H1 (cell line): ENCODE data around the gene ZC3HAV1. TPM values are rescaled to one million over a fixed set of nuclear protein-coding genes. Genes with fewer than 3 reads are reported as not detected.

ENCODE experiments used
- CTCF ChIA-PET: fragments of 300-600 bp; sonication (Branson Sonifier 250); formaldehyde crosslinking; loops from one replicate; lab custom pipeline; 2021; ENCODE audit not compliant: partially characterized antibody; lab: Charles Lee
- POLR2A ChIA-PET: fragments of 300-600 bp; sonication (Branson Sonifier 250); formaldehyde crosslinking; loops from one replicate; lab custom pipeline; 2021; ENCODE audit warnings: inconsistent platforms; ENCODE audit not compliant: partially characterized antibody; lab: Charles Lee
- DNase-seq, 2 experiments: peaks; one replicate each; pipeline versions ENCODE4 v3.0.0 to v3.0.0-alpha.2; 2010 to 2022; ENCODE audit warnings: low spot score in 2 of 2, low read depth in 1 of 2, mixed read lengths in 1 of 2
- FAIRE-seq: peaks from 2 replicates; lab custom pipeline; 2011; peaks lifted over from hg19 to GRCh38; lab: Jason Lieb, UNC
- H2AFZ ChIP-seq: 2 replicates; pipeline ENCODE4 v1.8.1; 2012; ENCODE audit warnings: low read length, inconsistent platforms
- H2AK5ac ChIP-seq: 2 replicates; pipeline ENCODE4 v1.6.1; 2013; ENCODE audit warnings: low read depth, low read length
- H2BK120ac ChIP-seq: replicated peaks from 2 replicates; pipeline ENCODE3; 2013; ENCODE audit warnings: low read depth, low read length, inconsistent platforms
- H2BK12ac ChIP-seq: 2 replicates; pipeline ENCODE4 v1.6.1; 2013; ENCODE audit warnings: low read depth, low read length
- H2BK15ac ChIP-seq: 2 replicates; pipeline ENCODE4 v1.6.1; 2013; ENCODE audit warnings: low read length
- H2BK20ac ChIP-seq: 2 replicates; pipeline ENCODE4 v1.6.1; 2013; ENCODE audit warnings: low read length
- H2BK5ac ChIP-seq: 2 replicates; pipeline ENCODE4 v1.6.1; 2013; ENCODE audit warnings: low read depth, low read length
- H3K14ac ChIP-seq: 2 replicates; pipeline ENCODE4 v1.6.1; 2013; ENCODE audit warnings: inconsistent platforms; ENCODE audit not compliant: insufficient read length
- H3K18ac ChIP-seq: 2 replicates; pipeline ENCODE4 v1.6.1; 2013; ENCODE audit warnings: low read length; ENCODE audit errors: extremely low read depth
- H3K23ac ChIP-seq: 2 replicates; pipeline ENCODE4 v1.6.1; 2013; ENCODE audit warnings: inconsistent platforms; ENCODE audit not compliant: insufficient read length
- H3K23me2 ChIP-seq: 2 replicates; pipeline ENCODE4 v1.6.1; 2013; ENCODE audit warnings: low read depth, low read length
- H3K27ac ChIP-seq: 2 replicates; pipeline ENCODE4 v1.6.1; 2011; ENCODE audit warnings: low read depth, low read length, inconsistent platforms
- H3K27me3 ChIP-seq, 4 experiments: replicated peaks in 1 of 4; 1 replicate in 1 of 4; 2 replicates in 3 of 4; pipeline versions ENCODE4 v1.6.1 to v1.8.1; 2011 to 2013; ENCODE audit warnings: low read length in 3 of 4, mild to moderate bottlenecking in 3 of 4, inconsistent platforms in 2 of 4, mixed read lengths in 2 of 4, moderate library complexity in 1 of 4; ENCODE audit not compliant: control insufficient read depth in 3 of 4, insufficient read depth in 3 of 4; ENCODE audit errors: extremely low read depth in 1 of 4
- H3K36me3 ChIP-seq, 4 experiments: 2 replicates each; pipeline versions ENCODE4 v1.6.1 to v1.8.1; 2011 to 2013; ENCODE audit warnings: mild to moderate bottlenecking in 4 of 4, low read length in 3 of 4, moderate library complexity in 2 of 4, control low read depth in 1 of 4, inconsistent platforms in 1 of 4; ENCODE audit not compliant: insufficient read depth in 4 of 4, control insufficient read depth in 2 of 4
- H3K4ac ChIP-seq: replicated peaks from 2 replicates; pipeline ENCODE3; 2013; ENCODE audit warnings: low read length, low read depth, mixed read lengths, inconsistent platforms; ENCODE audit not compliant: insufficient read length
- H3K4me1 ChIP-seq, 4 experiments: replicated peaks in 1 of 4; 1 replicate in 1 of 4; 2 replicates in 3 of 4; pipeline versions ENCODE4 v1.6.1 to v1.8.1; 2011 to 2013; ENCODE audit warnings: low read length in 3 of 4, inconsistent platforms in 2 of 4, mixed read lengths in 1 of 4; ENCODE audit not compliant: insufficient read depth in 4 of 4, control insufficient read depth in 3 of 4
- H3K4me2 ChIP-seq, 2 experiments: 2 replicates each; pipeline versions ENCODE4 v1.6.1 to v1.8.1; 2011 to 2013; ENCODE audit warnings: low read depth in 2 of 2, low read length in 2 of 2, control low read depth in 1 of 2, inconsistent platforms in 1 of 2, mild to moderate bottlenecking in 1 of 2; ENCODE audit not compliant: insufficient read depth in 1 of 2
- H3K4me3 ChIP-seq, 4 experiments: fragments of 200-600, 300-600 bp in 1 of 4; sonication (generic), shearing (Covaris generic), sonication (Bioruptor Twin) in 1 of 4; 2 replicates each; pipeline versions ENCODE4 v1.5.1 to v1.8.1; 2011 to 2016; ENCODE audit warnings: low read length in 4 of 4, low read depth in 3 of 4, control low read depth in 2 of 4, inconsistent platforms in 2 of 4, mild to moderate bottlenecking in 2 of 4, mixed read lengths in 1 of 4, moderate library complexity in 1 of 4; ENCODE audit not compliant: insufficient read depth in 2 of 4; ENCODE audit errors: extremely low read depth in 1 of 4
- H3K56ac ChIP-seq: replicated peaks from 2 replicates; pipeline ENCODE3; 2013; ENCODE audit warnings: low read depth, mild to moderate bottlenecking, mixed read lengths, low read length, inconsistent platforms; ENCODE audit not compliant: insufficient read length
- H3K79me1 ChIP-seq: 2 replicates; pipeline ENCODE4 v1.6.1; 2013; ENCODE audit warnings: low read depth, low read length, control low read depth
- H3K79me2 ChIP-seq, 2 experiments: 2 replicates each; pipeline versions ENCODE4 v1.6.1 to v1.8.1; 2012 to 2013; ENCODE audit warnings: low read length in 2 of 2, mild to moderate bottlenecking in 2 of 2, inconsistent platforms in 1 of 2; ENCODE audit not compliant: insufficient read depth in 2 of 2, control insufficient read depth in 1 of 2
- H3K9ac ChIP-seq, 4 experiments: replicated peaks in 1 of 4; 1 replicate in 1 of 4; 2 replicates in 3 of 4; pipeline versions ENCODE4 v1.6.1 to v1.8.1; 2011 to 2013; ENCODE audit warnings: low read depth in 3 of 4, low read length in 3 of 4, control low read depth in 2 of 4, mild to moderate bottlenecking in 2 of 4, moderate library complexity in 2 of 4, inconsistent platforms in 1 of 4; ENCODE audit errors: extremely low read depth in 1 of 4
- H3K9me3 ChIP-seq, 2 experiments: 2 replicates each; pipeline versions ENCODE4 v1.6.1 to v1.8.1; 2012 to 2013; ENCODE audit warnings: mild to moderate bottlenecking in 2 of 2, moderate library complexity in 2 of 2, control low read depth in 1 of 2, inconsistent platforms in 1 of 2, low read depth in 1 of 2, low read length in 1 of 2, mixed read lengths in 1 of 2; ENCODE audit not compliant: insufficient read depth in 2 of 2
- H4K20me1 ChIP-seq, 2 experiments: replicated peaks in 1 of 2; 2 replicates each; pipeline versions ENCODE3 to v1.8.1; 2011 to 2013; ENCODE audit warnings: inconsistent platforms in 2 of 2, low read length in 2 of 2, mild to moderate bottlenecking in 1 of 2; ENCODE audit not compliant: insufficient read depth in 2 of 2, control insufficient read depth in 1 of 2
- H4K5ac ChIP-seq: 2 replicates; pipeline ENCODE4 v1.6.1; 2013; ENCODE audit warnings: low read length, low read depth, mixed read lengths, inconsistent platforms; ENCODE audit not compliant: insufficient read length
- H4K8ac ChIP-seq: 2 replicates; pipeline ENCODE4 v1.8.0; 2013; ENCODE audit warnings: mild to moderate bottlenecking, moderate library complexity, low read length, inconsistent platforms; ENCODE audit not compliant: insufficient read depth; ENCODE audit errors: extremely low read depth
- H4K91ac ChIP-seq: replicated peaks from 2 replicates; pipeline ENCODE3; 2013; ENCODE audit warnings: low read length, mixed read lengths, inconsistent platforms; ENCODE audit not compliant: insufficient read length
- ATF3 ChIP-seq: IDR thresholded peaks from 2 replicates; pipeline ENCODE4 v1.6.1; 2011; ENCODE audit warnings: low read depth, mild to moderate bottlenecking, low read length; ENCODE audit not compliant: insufficient read depth
- CHD1 ChIP-seq: IDR thresholded peaks from 2 replicates; pipeline ENCODE4 v1.6.1; 2012; ENCODE audit warnings: low read depth, low read length, improper control_type of control experiment
- EGR1 ChIP-seq: IDR thresholded peaks from 2 replicates; pipeline ENCODE4 v1.6.1; 2011; ENCODE audit warnings: low read depth, low read length, borderline replicate concordance
- HDAC2 ChIP-seq, 2 experiments: fragments of 300-600 bp in 1 of 2; sonication (generic) in 1 of 2; IDR thresholded peaks; 2 replicates each; pipeline ENCODE4 v1.6.1; 2011 to 2012; ENCODE audit warnings: low read depth in 2 of 2, low read length in 2 of 2, mild to moderate bottlenecking in 2 of 2, moderate library complexity in 2 of 2, borderline replicate concordance in 1 of 2, inconsistent platforms in 1 of 2
- JUN ChIP-seq: IDR thresholded peaks from 2 replicates; pipeline ENCODE4 v1.6.1; 2011; ENCODE audit warnings: low read depth, mild to moderate bottlenecking, improper control_type of control experiment, low read length
- POLR2AphosphoS5 ChIP-seq: IDR thresholded peaks from 2 replicates; pipeline ENCODE4 v1.6.1; 2011; ENCODE audit warnings: low read depth, low read length
- RFX5 ChIP-seq: IDR thresholded peaks from 2 replicates; pipeline ENCODE4 v1.6.1; 2011; ENCODE audit warnings: low read depth, low read length, improper control_type of control experiment, borderline replicate concordance
- RXRA ChIP-seq: IDR thresholded peaks from 2 replicates; pipeline ENCODE4 v1.6.1; 2011; ENCODE audit warnings: low read depth, mild to moderate bottlenecking, low read length, moderate library complexity; ENCODE audit not compliant: insufficient read depth
- SIN3A ChIP-seq, 2 experiments: IDR thresholded peaks in 1 of 2; conservative IDR thresholded peaks in 1 of 2; 2 replicates each; pipeline ENCODE4 v1.6.1; 2011 to 2012; ENCODE audit warnings: low read length in 2 of 2, improper control_type of control experiment in 1 of 2, low read depth in 1 of 2, mild to moderate bottlenecking in 1 of 2
- USF2 ChIP-seq: IDR thresholded peaks from 2 replicates; pipeline ENCODE4 v1.6.1; 2011; ENCODE audit warnings: low read length, improper control_type of control experiment
- whole genome bisulfite sequencing, 2 experiments: shearing (Covaris generic) in 1 of 2; methylation state at CpG; one replicate each; pipeline versions ENCODE4 v1.1.6 to v1.1.7; 2013 to 2015; ENCODE audit warnings: low lambda C conversion rate in 2 of 2, mixed read lengths in 2 of 2, inconsistent platforms in 1 of 2, low coverage in 1 of 2, missing lambda C conversion rate in 1 of 2; ENCODE audit not compliant: insufficient replicate concordance in 2 of 2, insufficient coverage in 1 of 2, insufficient read length in 1 of 2; ENCODE audit errors: extremely low coverage in 1 of 2, missing lambda C conversion rate in 1 of 2; 5-methylcytosine and 5-hydroxymethylcytosine counted together
- polyA plus RNA-seq, 7 experiments: library from polyadenylated mRNA; depleted of rRNA in 3 of 7; stranded (reverse) in 5 of 7; unstranded in 2 of 7; fragments of >200 nt in 5 of 7; fragments of 200-250 nt in 2 of 7; gene quantifications; 1 replicate in 5 of 7; 2 replicates in 1 of 7; 4 replicates in 1 of 7; pipeline versions ENCODE4 v1.2.1 to v1.2.3, GENCODE V29; 2011 to 2013; ENCODE audit warnings: missing spikeins in 2 of 7, mixed read lengths in 2 of 7
- total RNA-seq: library from RNA; stranded (reverse); fragmentation: NEBNext Ultra II Directional; extraction: Animal tissue kit (Norgen Biotek cat#: 25700); gene quantifications from 2 replicates; pipeline ENCODE4 v1.2.1, GENCODE V29; 2021

The ZC3HAV1 gene
- total and polyA plus RNA-seq, 2 of the 8 experiments (the other 6 are each of a cell fraction or from before 2014, with no cell fraction given): 22.5 to 43.4 TPM

GRCh38 chr7:139109983-139110411 is 477 bp upstream of the ZC3HAV1 start:
- POLR2A ChIA-PET: interaction anchor here (1.0 kb wide), 2 partner anchors 23 to 121 kb away, joined by 3 to 4 read pairs; partner anchors contain the start of gene UBN2
- peak overlapping the region; percentile 73 to 97 (median 95) for H3K4me3 ChIP-seq
- peaks cover 0 to 7% (median 5%) of the 10 kb centered on the region in 4 experiments; a peak in 5 of 7 replicates for H3K27me3 ChIP-seq
- H4K20me1 ChIP-seq: no peaks in the 10 kb centered on the region
- peaks cover 4% of the 10 kb centered on the region; the same call in 1 of the 2 replicates for H3K79me1 ChIP-seq
- 46% methylated on average over 15 of the region's 16 CpGs; no CpG with 5 or more reads in 1 of the 2 experiments for WGBS, 2 experiments
- H3K4me2 ChIP-seq: peak overlapping the region; percentile 82 to 89
- H2AK5ac ChIP-seq: no peak overlapping the region
- H3K27ac ChIP-seq: no peak overlapping the region
- no peaks in the 10 kb centered on the region for H3K36me3 ChIP-seq
- H3K79me2 ChIP-seq: peaks cover 0 to 24% of the 10 kb centered on the region in 2 experiments; a peak in 2 of 4 replicates
- no peak overlapping the region for H2BK20ac ChIP-seq
- peak overlapping the region; percentile 20; the same call in 1 of the 2 replicates for H3K18ac ChIP-seq
- FAIRE-seq: no peak
- peak overlapping the region in 3 of 4 experiments; percentile 31 to 76 (median 38); a peak in 3 of 7 replicates for H3K9ac ChIP-seq
- H3K14ac ChIP-seq: no peak overlapping the region
- H3K23me2 ChIP-seq: peaks cover 12% of the 10 kb centered on the region
- no peak overlapping the region for H3K4ac ChIP-seq
- peak in 1 of 2 experiments; percentile 55 for DNase-seq
- H2BK120ac ChIP-seq: no peak overlapping the region
- CTCF ChIA-PET: interaction anchor here (0.9 kb wide), 1 partner anchor 39 kb away, joined by 6 read pairs; no protein-coding TSS in a partner anchor
- H3K9me3 ChIP-seq: no peaks in the 10 kb centered on the region
- peak overlapping the region; percentile 68; the same call in 1 of the 2 replicates for H2BK5ac ChIP-seq
- H2BK15ac ChIP-seq: no peak overlapping the region
- H4K91ac ChIP-seq: peak overlapping the region; percentile 56
- no peak overlapping the region for H3K56ac ChIP-seq
- H3K4me1 ChIP-seq: peaks cover 0 to 9% (median 5%) of the 10 kb centered on the region in 4 experiments; a peak in 3 of 7 replicates
- H3K23ac ChIP-seq: no peak overlapping the region
- H2BK12ac ChIP-seq: peak overlapping the region; percentile 45; the same call in 1 of the 2 replicates
- peak overlapping the region; percentile 59 for H4K5ac ChIP-seq
- peak overlapping the region; percentile 86 for H2AFZ ChIP-seq
- H4K8ac ChIP-seq: no peak overlapping the region; the same call in 1 of the 2 replicates
- no peak for TF ChIP-seq POLR2AphosphoS5
- no peak for TF ChIP-seq RXRA
- TF ChIP-seq SIN3A (conservative IDR thresholded peaks at IDR 0.05 in 1 of 2, IDR thresholded peaks at IDR 0.05 in 1 of 2; ENCODE audit: low read depth in 1 of 2, low read length in 2 of 2): no peak
- TF ChIP-seq EGR1: no peak
- TF ChIP-seq CHD1: no peak
- no peak for TF ChIP-seq RFX5
- no peak for TF ChIP-seq ATF3
- TF ChIP-seq JUN: no peak
- no peak for TF ChIP-seq HDAC2 (IDR thresholded peaks at IDR 0.05; ENCODE audit: borderline replicate concordance in 1 of 2, low read depth in 2 of 2, low read length in 2 of 2)
- no peak for TF ChIP-seq USF2
